GM06990 (cell line): ENCODE measurements around the gene CCNL2.
"Not testable (repeated sequence)": the region's sequence is repeated elsewhere in the genome, so short reads cannot be mapped to it uniquely, and the experiment has no call there.

Source experiments
- DNase-seq: peaks from one replicate; pipeline ENCODE4 v3.0.0-alpha.2; 2011; ENCODE audit not compliant: insufficient read length; ENCODE audit errors: extremely low read depth
- H3K27me3 ChIP-seq: replicated peaks from 2 replicates; pipeline ENCODE4 v1.6.0; 2011; ENCODE audit warnings: low read length; ENCODE audit not compliant: control insufficient read depth, insufficient read depth
- H3K36me3 ChIP-seq: 2 replicates; pipeline ENCODE4 v1.5.1; 2011; ENCODE audit warnings: low read length; ENCODE audit not compliant: control insufficient read depth, insufficient read depth
- H3K4me3 ChIP-seq: replicated peaks from 2 replicates; pipeline ENCODE4 v1.5.1; 2011; ENCODE audit warnings: low read depth, mild to moderate bottlenecking, control low read depth, low read length
- TF ChIP-seq, protein P1 (sequence below): IDR thresholded peaks from 2 replicates; pipeline ENCODE4 v1.5.1; 2011; ENCODE audit warnings: low read length, control low read depth, mild to moderate bottlenecking, inconsistent platforms; ENCODE audit not compliant: insufficient read depth, poor library complexity, severe bottlenecking

CCNL2 gene

GRCh38 chr1:1418464-1419362 is 19.6 kb upstream of the CCNL2 start:
- Histone ChIP-seq H3K4me3 (no peak overlapping the region), H3K36me3 (no peaks in the 10 kb centered on the region), H3K27me3 (no peaks in the 10 kb centered on the region)
- TF ChIP-seq, protein P1, sequence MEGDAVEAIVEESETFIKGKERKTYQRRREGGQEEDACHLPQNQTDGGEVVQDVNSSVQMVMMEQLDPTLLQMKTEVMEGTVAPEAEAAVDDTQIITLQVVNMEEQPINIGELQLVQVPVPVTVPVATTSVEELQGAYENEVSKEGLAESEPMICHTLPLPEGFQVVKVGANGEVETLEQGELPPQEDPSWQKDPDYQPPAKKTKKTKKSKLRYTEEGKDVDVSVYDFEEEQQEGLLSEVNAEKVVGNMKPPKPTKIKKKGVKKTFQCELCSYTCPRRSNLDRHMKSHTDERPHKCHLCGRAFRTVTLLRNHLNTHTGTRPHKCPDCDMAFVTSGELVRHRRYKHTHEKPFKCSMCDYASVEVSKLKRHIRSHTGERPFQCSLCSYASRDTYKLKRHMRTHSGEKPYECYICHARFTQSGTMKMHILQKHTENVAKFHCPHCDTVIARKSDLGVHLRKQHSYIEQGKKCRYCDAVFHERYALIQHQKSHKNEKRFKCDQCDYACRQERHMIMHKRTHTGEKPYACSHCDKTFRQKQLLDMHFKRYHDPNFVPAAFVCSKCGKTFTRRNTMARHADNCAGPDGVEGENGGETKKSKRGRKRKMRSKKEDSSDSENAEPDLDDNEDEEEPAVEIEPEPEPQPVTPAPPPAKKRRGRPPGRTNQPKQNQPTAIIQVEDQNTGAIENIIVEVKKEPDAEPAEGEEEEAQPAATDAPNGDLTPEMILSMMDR = no peak
- DNase-seq = no peak

DNA sequence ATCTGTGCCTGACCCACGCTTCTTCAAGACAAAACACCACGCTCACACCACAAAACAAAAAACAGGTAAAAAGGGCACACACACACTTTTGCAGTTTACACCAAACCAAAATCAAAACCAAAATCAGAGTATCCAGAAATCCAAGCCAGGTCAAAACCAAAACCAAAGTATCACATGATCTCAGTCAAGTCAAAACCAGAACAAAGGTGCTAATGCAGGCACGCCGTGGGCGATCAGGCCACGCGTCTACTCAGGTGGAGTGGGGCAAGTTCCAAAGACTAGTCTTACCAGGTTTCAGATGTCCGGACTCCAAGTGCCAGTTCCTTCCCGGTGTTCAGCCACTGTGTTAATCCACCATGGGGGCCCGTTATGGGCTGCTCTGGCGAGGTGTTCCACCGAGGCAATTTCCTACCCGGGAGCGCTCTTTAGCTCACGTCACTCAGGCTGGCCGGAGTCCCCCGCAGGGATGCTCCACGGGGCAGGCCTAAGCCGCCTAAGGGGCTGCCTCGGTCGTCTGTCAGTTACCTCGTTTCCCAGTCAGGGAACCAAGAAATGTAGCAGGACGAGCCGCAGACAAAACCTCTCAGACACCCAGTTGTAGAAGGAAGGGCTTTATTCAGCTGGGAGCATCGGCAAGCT is 18.8 kb upstream of the CCNL2 start:
- H3K4me3 ChIP-seq, H3K36me3 ChIP-seq, DNase-seq, H3K27me3 ChIP-seq: not testable (repeated sequence)

GRCh38 chr1:1417396-1417795 is 18.3 kb upstream of the CCNL2 start:
- H3K27me3 ChIP-seq, H3K36me3 ChIP-seq, DNase-seq: not testable (repeated sequence)
- H3K4me3 ChIP-seq = peak overlapping the region; percentile 18

DNA sequence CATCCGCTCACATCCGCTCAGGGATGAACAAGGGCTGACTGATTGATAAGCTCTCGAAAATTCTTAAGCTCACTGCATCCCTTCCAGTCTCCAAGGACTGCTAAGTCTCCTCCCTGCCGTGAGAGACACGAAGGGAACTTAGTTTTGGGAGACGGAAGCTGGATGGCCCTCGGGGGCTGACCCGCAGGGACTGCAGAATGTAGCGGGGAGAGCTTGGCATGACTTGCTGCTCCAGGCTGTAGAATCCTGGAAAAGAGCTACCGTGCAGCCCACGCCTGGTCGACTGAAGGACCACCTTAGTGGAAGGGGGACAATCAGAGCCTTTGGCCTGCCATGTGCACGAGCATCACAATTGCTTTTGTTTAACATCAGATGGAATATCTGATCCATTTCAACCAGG is 16.6 kb upstream of the CCNL2 start:
- Histone ChIP-seq H3K36me3 (no peaks in the 10 kb centered on the region), H3K27me3 (no peaks in the 10 kb centered on the region), H3K4me3 (no peak overlapping the region)
- no peak for DNase-seq
- TF ChIP-seq, protein P1 = no peak

- not testable (repeated sequence) for DNase-seq, H3K27me3 ChIP-seq, H3K36me3 ChIP-seq, H3K4me3 ChIP-seq
These were observed 13.3 kb upstream of the CCNL2 start for GRCh38 chr1:1412311-1412902.

DNA sequence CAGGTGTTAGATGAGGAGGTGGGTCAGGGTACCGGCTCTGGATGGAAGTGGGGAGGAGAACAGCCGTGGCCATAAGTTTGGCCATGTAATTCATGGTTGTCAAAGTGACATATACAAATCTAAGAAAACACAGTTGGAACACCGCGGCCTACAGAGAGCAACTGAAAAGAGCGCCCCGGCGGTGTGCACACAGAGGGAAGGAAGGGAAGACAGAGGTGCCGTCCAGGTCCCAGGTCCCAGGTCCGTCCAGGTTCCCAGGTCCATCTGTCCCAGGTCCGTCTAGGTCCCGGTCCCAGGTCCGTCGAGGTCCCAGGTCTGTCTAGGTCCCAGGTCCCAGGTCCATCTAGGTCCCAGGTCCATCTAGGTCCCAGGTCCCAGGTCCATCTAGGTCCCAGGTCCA is 12.5 kb upstream of the CCNL2 start:
- TF ChIP-seq, protein P1 = no peak
- Histone ChIP-seq H3K27me3 (no peaks in the 10 kb centered on the region), H3K4me3 (no peak overlapping the region), H3K36me3 (no peaks in the 10 kb centered on the region; the same call in 1 of the 2 replicates)
- DNase-seq = no peak

- DNase-seq, H3K36me3 ChIP-seq, H3K27me3 ChIP-seq, H3K4me3 ChIP-seq: not testable (repeated sequence)
These were observed 11.1 kb upstream of the CCNL2 start for GRCh38 chr1:1410238-1410637.
